H1 (cell line): ENCODE results near the gene TMEM255B. TPM values are rescaled to one million over a fixed set of nuclear protein-coding genes. Genes with fewer than 3 reads are reported as not detected.

ENCODE experiments used
- CTCF ChIA-PET: fragments of 300-600 bp; sonication (Branson Sonifier 250); formaldehyde crosslinking; loops from one replicate; lab custom pipeline; 2021; ENCODE audit not compliant: partially characterized antibody; lab: Charles Lee
- POLR2A ChIA-PET: fragments of 300-600 bp; sonication (Branson Sonifier 250); formaldehyde crosslinking; loops from one replicate; lab custom pipeline; 2021; ENCODE audit warnings: inconsistent platforms; ENCODE audit not compliant: partially characterized antibody; lab: Charles Lee
- DNase-seq, 2 experiments: peaks; one replicate each; pipeline versions ENCODE4 v3.0.0 to v3.0.0-alpha.2; 2010 to 2022; ENCODE audit warnings: low spot score in 2 of 2, low read depth in 1 of 2, mixed read lengths in 1 of 2
- FAIRE-seq: peaks from 2 replicates; lab custom pipeline; 2011; peaks lifted over from hg19 to GRCh38; lab: Jason Lieb, UNC
- H2AFZ ChIP-seq: 2 replicates; pipeline ENCODE4 v1.8.1; 2012; ENCODE audit warnings: low read length, inconsistent platforms
- H2AK5ac ChIP-seq: 2 replicates; pipeline ENCODE4 v1.6.1; 2013; ENCODE audit warnings: low read depth, low read length
- H2BK120ac ChIP-seq: replicated peaks from 2 replicates; pipeline ENCODE3; 2013; ENCODE audit warnings: low read depth, low read length, inconsistent platforms
- H2BK12ac ChIP-seq: 2 replicates; pipeline ENCODE4 v1.6.1; 2013; ENCODE audit warnings: low read depth, low read length
- H2BK15ac ChIP-seq: 2 replicates; pipeline ENCODE4 v1.6.1; 2013; ENCODE audit warnings: low read length
- H2BK20ac ChIP-seq: 2 replicates; pipeline ENCODE4 v1.6.1; 2013; ENCODE audit warnings: low read length
- H2BK5ac ChIP-seq: 2 replicates; pipeline ENCODE4 v1.6.1; 2013; ENCODE audit warnings: low read depth, low read length
- H3K14ac ChIP-seq: 2 replicates; pipeline ENCODE4 v1.6.1; 2013; ENCODE audit warnings: inconsistent platforms; ENCODE audit not compliant: insufficient read length
- H3K18ac ChIP-seq: 2 replicates; pipeline ENCODE4 v1.6.1; 2013; ENCODE audit warnings: low read length; ENCODE audit errors: extremely low read depth
- H3K23ac ChIP-seq: 2 replicates; pipeline ENCODE4 v1.6.1; 2013; ENCODE audit warnings: inconsistent platforms; ENCODE audit not compliant: insufficient read length
- H3K23me2 ChIP-seq: 2 replicates; pipeline ENCODE4 v1.6.1; 2013; ENCODE audit warnings: low read depth, low read length
- H3K27ac ChIP-seq: 2 replicates; pipeline ENCODE4 v1.6.1; 2011; ENCODE audit warnings: low read depth, low read length, inconsistent platforms
- H3K27me3 ChIP-seq, 4 experiments: replicated peaks in 1 of 4; 1 replicate in 1 of 4; 2 replicates in 3 of 4; pipeline versions ENCODE4 v1.6.1 to v1.8.1; 2011 to 2013; ENCODE audit warnings: low read length in 3 of 4, mild to moderate bottlenecking in 3 of 4, inconsistent platforms in 2 of 4, mixed read lengths in 2 of 4, moderate library complexity in 1 of 4; ENCODE audit not compliant: control insufficient read depth in 3 of 4, insufficient read depth in 3 of 4; ENCODE audit errors: extremely low read depth in 1 of 4
- H3K36me3 ChIP-seq, 4 experiments: 2 replicates each; pipeline versions ENCODE4 v1.6.1 to v1.8.1; 2011 to 2013; ENCODE audit warnings: mild to moderate bottlenecking in 4 of 4, low read length in 3 of 4, moderate library complexity in 2 of 4, control low read depth in 1 of 4, inconsistent platforms in 1 of 4; ENCODE audit not compliant: insufficient read depth in 4 of 4, control insufficient read depth in 2 of 4
- H3K4ac ChIP-seq: replicated peaks from 2 replicates; pipeline ENCODE3; 2013; ENCODE audit warnings: low read length, low read depth, mixed read lengths, inconsistent platforms; ENCODE audit not compliant: insufficient read length
- H3K4me1 ChIP-seq, 4 experiments: replicated peaks in 1 of 4; 1 replicate in 1 of 4; 2 replicates in 3 of 4; pipeline versions ENCODE4 v1.6.1 to v1.8.1; 2011 to 2013; ENCODE audit warnings: low read length in 3 of 4, inconsistent platforms in 2 of 4, mixed read lengths in 1 of 4; ENCODE audit not compliant: insufficient read depth in 4 of 4, control insufficient read depth in 3 of 4
- H3K4me2 ChIP-seq, 2 experiments: 2 replicates each; pipeline versions ENCODE4 v1.6.1 to v1.8.1; 2011 to 2013; ENCODE audit warnings: low read depth in 2 of 2, low read length in 2 of 2, control low read depth in 1 of 2, inconsistent platforms in 1 of 2, mild to moderate bottlenecking in 1 of 2; ENCODE audit not compliant: insufficient read depth in 1 of 2
- H3K4me3 ChIP-seq, 4 experiments: fragments of 200-600, 300-600 bp in 1 of 4; sonication (generic), shearing (Covaris generic), sonication (Bioruptor Twin) in 1 of 4; 2 replicates each; pipeline versions ENCODE4 v1.5.1 to v1.8.1; 2011 to 2016; ENCODE audit warnings: low read length in 4 of 4, low read depth in 3 of 4, control low read depth in 2 of 4, inconsistent platforms in 2 of 4, mild to moderate bottlenecking in 2 of 4, mixed read lengths in 1 of 4, moderate library complexity in 1 of 4; ENCODE audit not compliant: insufficient read depth in 2 of 4; ENCODE audit errors: extremely low read depth in 1 of 4
- H3K56ac ChIP-seq: replicated peaks from 2 replicates; pipeline ENCODE3; 2013; ENCODE audit warnings: low read depth, mild to moderate bottlenecking, mixed read lengths, low read length, inconsistent platforms; ENCODE audit not compliant: insufficient read length
- H3K79me1 ChIP-seq: 2 replicates; pipeline ENCODE4 v1.6.1; 2013; ENCODE audit warnings: low read depth, low read length, control low read depth
- H3K79me2 ChIP-seq, 2 experiments: 2 replicates each; pipeline versions ENCODE4 v1.6.1 to v1.8.1; 2012 to 2013; ENCODE audit warnings: low read length in 2 of 2, mild to moderate bottlenecking in 2 of 2, inconsistent platforms in 1 of 2; ENCODE audit not compliant: insufficient read depth in 2 of 2, control insufficient read depth in 1 of 2
- H3K9ac ChIP-seq, 4 experiments: replicated peaks in 1 of 4; 1 replicate in 1 of 4; 2 replicates in 3 of 4; pipeline versions ENCODE4 v1.6.1 to v1.8.1; 2011 to 2013; ENCODE audit warnings: low read depth in 3 of 4, low read length in 3 of 4, control low read depth in 2 of 4, mild to moderate bottlenecking in 2 of 4, moderate library complexity in 2 of 4, inconsistent platforms in 1 of 4; ENCODE audit errors: extremely low read depth in 1 of 4
- H3K9me3 ChIP-seq, 2 experiments: 2 replicates each; pipeline versions ENCODE4 v1.6.1 to v1.8.1; 2012 to 2013; ENCODE audit warnings: mild to moderate bottlenecking in 2 of 2, moderate library complexity in 2 of 2, control low read depth in 1 of 2, inconsistent platforms in 1 of 2, low read depth in 1 of 2, low read length in 1 of 2, mixed read lengths in 1 of 2; ENCODE audit not compliant: insufficient read depth in 2 of 2
- H4K20me1 ChIP-seq, 2 experiments: replicated peaks in 1 of 2; 2 replicates each; pipeline versions ENCODE3 to v1.8.1; 2011 to 2013; ENCODE audit warnings: inconsistent platforms in 2 of 2, low read length in 2 of 2, mild to moderate bottlenecking in 1 of 2; ENCODE audit not compliant: insufficient read depth in 2 of 2, control insufficient read depth in 1 of 2
- H4K5ac ChIP-seq: 2 replicates; pipeline ENCODE4 v1.6.1; 2013; ENCODE audit warnings: low read length, low read depth, mixed read lengths, inconsistent platforms; ENCODE audit not compliant: insufficient read length
- H4K8ac ChIP-seq: 2 replicates; pipeline ENCODE4 v1.8.0; 2013; ENCODE audit warnings: mild to moderate bottlenecking, moderate library complexity, low read length, inconsistent platforms; ENCODE audit not compliant: insufficient read depth; ENCODE audit errors: extremely low read depth
- H4K91ac ChIP-seq: replicated peaks from 2 replicates; pipeline ENCODE3; 2013; ENCODE audit warnings: low read length, mixed read lengths, inconsistent platforms; ENCODE audit not compliant: insufficient read length
- BRCA1 ChIP-seq: IDR thresholded peaks from 2 replicates; pipeline ENCODE4 v1.6.1; 2012; ENCODE audit warnings: low read depth, low read length, improper control_type of control experiment
- WGBS, 2 experiments: shearing (Covaris generic) in 1 of 2; methylation state at CpG; one replicate each; pipeline versions ENCODE4 v1.1.6 to v1.1.7; 2013 to 2015; ENCODE audit warnings: low lambda C conversion rate in 2 of 2, mixed read lengths in 2 of 2, inconsistent platforms in 1 of 2, low coverage in 1 of 2, missing lambda C conversion rate in 1 of 2; ENCODE audit not compliant: insufficient replicate concordance in 2 of 2, insufficient coverage in 1 of 2, insufficient read length in 1 of 2; ENCODE audit errors: extremely low coverage in 1 of 2, missing lambda C conversion rate in 1 of 2; 5-methylcytosine and 5-hydroxymethylcytosine counted together
- polyA plus RNA-seq, 7 experiments: library from polyadenylated mRNA; depleted of rRNA in 3 of 7; stranded (reverse) in 5 of 7; unstranded in 2 of 7; fragments of >200 nt in 5 of 7; fragments of 200-250 nt in 2 of 7; gene quantifications; 1 replicate in 5 of 7; 2 replicates in 1 of 7; 4 replicates in 1 of 7; pipeline versions ENCODE4 v1.2.1 to v1.2.3, GENCODE V29; 2011 to 2013; ENCODE audit warnings: missing spikeins in 2 of 7, mixed read lengths in 2 of 7
- total RNA-seq: library from RNA; stranded (reverse); fragmentation: NEBNext Ultra II Directional; extraction: Animal tissue kit (Norgen Biotek cat#: 25700); gene quantifications from 2 replicates; pipeline ENCODE4 v1.2.1, GENCODE V29; 2021

The TMEM255B gene
- total and polyA plus RNA-seq, 2 of the 8 experiments (the other 6 are each of a cell fraction or from before 2014, with no cell fraction given): 3.4 to 4.4 TPM

GRCh38 chr13:113735194-113735593 lies 23.8 kb upstream of the TMEM255B start:
- Histone ChIP-seq H3K23me2 (no peaks in the 10 kb centered on the region), H4K20me1 (peaks cover 0 to 5% of the 10 kb centered on the region in 2 experiments), H3K79me1 (no peaks in the 10 kb centered on the region), H3K18ac (no peak overlapping the region), H3K23ac (no peak overlapping the region), H4K5ac (no peak overlapping the region), H3K14ac (no peak overlapping the region), H4K8ac (no peak overlapping the region), H2BK12ac (no peak overlapping the region), H3K4me3 (no peak overlapping the region), H2BK120ac (no peak overlapping the region), H3K9ac (no peak overlapping the region), H2BK15ac (no peak overlapping the region), H3K27ac (no peak overlapping the region), H2AK5ac (no peak overlapping the region), H3K56ac (no peak overlapping the region), H3K79me2 (no peaks in the 10 kb centered on the region), H3K36me3 (no peaks in the 10 kb centered on the region), H3K4me1 (no peaks in the 10 kb centered on the region), H2BK5ac (no peak overlapping the region), H2BK20ac (no peak overlapping the region), H3K4me2 (no peak overlapping the region), H3K4ac (no peak overlapping the region), H3K27me3 (no peaks in the 10 kb centered on the region), H3K9me3 (peaks cover 12 to 25% of the 10 kb centered on the region in 2 experiments; a peak in 3 of 4 replicates), H4K91ac (no peak overlapping the region), H2AFZ (no peak overlapping the region)
- 82% methylated on average over 20 of the region's 26 CpGs; no CpG with 5 or more reads in 1 of the 2 experiments for WGBS, 2 experiments
- TF ChIP-seq BRCA1: no peak
- FAIRE-seq: no peak
- CTCF ChIA-PET: interaction anchor here (1.1 kb wide), 1 partner anchor 81 kb away, joined by 3 read pairs; no protein-coding TSS in a partner anchor
- POLR2A ChIA-PET: no interaction called here
- DNase-seq: no peak
